IMR-90 (cell line): Measurements from ENCODE around the gene SIM2. TPM values are rescaled to one million over a fixed set of nuclear protein-coding genes. Genes with fewer than 3 reads are reported as not detected.

Experiments
- ATAC-seq: fragments of 200-7000 bp; cut with Tn5 transposase; 2 replicates; pipeline ENCODE4 v1.9.1; 2020; ENCODE audit warnings: low read depth, mild to moderate bottlenecking, moderate library complexity
- BruUV-seq: library from RNA; stranded (reverse); fragments of 400-500 nt; replicated peaks from 2 replicates; lab custom pipeline; 2021; lab: Mats Ljungman, UMichigan
- CTCF ChIA-PET: fragments of 300-600 bp; formaldehyde crosslinking; extraction: SDS; loops from one replicate; lab custom pipeline; 2021; ENCODE audit warnings: antibody characterized with exemption; lab: Yijun Ruan, JAX
- POLR2A ChIA-PET: fragments of 300-600 bp; sonication (Branson Sonifier 250); formaldehyde crosslinking; loops from one replicate; lab custom pipeline; 2022; ENCODE audit warnings: antibody characterized with exemption; ENCODE audit not compliant: unreplicated experiment; lab: Charles Lee
- DNase-seq: peaks from one replicate; pipeline ENCODE4 v3.0.0; 2013
- H2AFZ ChIP-seq: replicated peaks from 2 replicates; pipeline ENCODE3; 2013; ENCODE audit warnings: low read length, mild to moderate bottlenecking; ENCODE audit not compliant: poor library complexity
- H2AK5ac ChIP-seq: 2 replicates; pipeline ENCODE4 v1.6.1; 2013; ENCODE audit warnings: low read depth, low read length, inconsistent platforms
- H2AK9ac ChIP-seq: replicated peaks from 2 replicates; pipeline ENCODE3; 2013; ENCODE audit warnings: mild to moderate bottlenecking, low read depth, low read length, moderate library complexity; ENCODE audit not compliant: poor library complexity
- H2BK120ac ChIP-seq: 2 replicates; pipeline ENCODE4 v1.6.1; 2013; ENCODE audit warnings: low read depth, low read length, inconsistent platforms
- H2BK15ac ChIP-seq: 3 replicates; pipeline ENCODE4 v1.6.1; 2013; ENCODE audit warnings: low read depth, low read length, inconsistent platforms
- H2BK20ac ChIP-seq: 2 replicates; pipeline ENCODE4 v1.6.1; 2013; ENCODE audit warnings: low read depth, mild to moderate bottlenecking, inconsistent platforms, low read length, moderate library complexity
- H2BK5ac ChIP-seq: 2 replicates; pipeline ENCODE4 v1.6.1; 2013; ENCODE audit warnings: mild to moderate bottlenecking, low read depth, low read length, inconsistent platforms; ENCODE audit not compliant: poor library complexity, severe bottlenecking
- H3K14ac ChIP-seq: replicated peaks from 2 replicates; pipeline ENCODE4 v1.6.1; 2013; ENCODE audit warnings: low read depth, low read length, inconsistent platforms
- H3K18ac ChIP-seq: 2 replicates; pipeline ENCODE4 v1.6.1; 2013; ENCODE audit warnings: low read depth, low read length, control low read depth
- H3K23ac ChIP-seq: 2 replicates; pipeline ENCODE4 v1.6.1; 2013; ENCODE audit warnings: low read depth, low read length, inconsistent platforms
- H3K27ac ChIP-seq: 2 replicates; pipeline ENCODE4 v1.5.1; 2013; ENCODE audit warnings: mild to moderate bottlenecking, control low read depth, low read length; ENCODE audit not compliant: insufficient read depth
- H3K27me3 ChIP-seq: 2 replicates; pipeline ENCODE4 v1.6.1; 2013; ENCODE audit warnings: low read length; ENCODE audit not compliant: control insufficient read depth, insufficient read depth
- H3K36me3 ChIP-seq: 2 replicates; pipeline ENCODE4 v1.6.1; 2013; ENCODE audit warnings: low read length, mixed read lengths; ENCODE audit not compliant: control insufficient read depth, insufficient read depth
- H3K4ac ChIP-seq: 2 replicates; pipeline ENCODE4 v1.6.1; 2013; ENCODE audit warnings: low read depth, low read length, inconsistent platforms
- H3K4me1 ChIP-seq: 2 replicates; pipeline ENCODE4 v1.6.1; 2013; ENCODE audit warnings: low read length, mixed read lengths; ENCODE audit not compliant: control insufficient read depth, insufficient read depth
- H3K4me2 ChIP-seq: 2 replicates; pipeline ENCODE4 v1.6.1; 2013; ENCODE audit warnings: low read depth, mild to moderate bottlenecking, control low read depth, low read length, moderate library complexity
- H3K4me3 ChIP-seq: 2 replicates; pipeline ENCODE4 v1.5.1; 2013; ENCODE audit warnings: low read depth, mild to moderate bottlenecking, control low read depth, low read length, moderate library complexity; ENCODE audit not compliant: insufficient read depth
- H3K56ac ChIP-seq: 2 replicates; pipeline ENCODE4 v1.6.1; 2013; ENCODE audit warnings: low read length, inconsistent platforms; ENCODE audit not compliant: insufficient read depth; ENCODE audit errors: extremely low read depth
- H3K79me1 ChIP-seq, 2 experiments: 2 replicates each; pipeline ENCODE4 v1.6.1; 2013; ENCODE audit warnings: low read length in 2 of 2, inconsistent platforms in 1 of 2, low read depth in 1 of 2
- H3K9ac ChIP-seq: 2 replicates; pipeline ENCODE4 v1.6.1; 2013; ENCODE audit warnings: low read depth, low read length, control low read depth
- H3K9me1 ChIP-seq: 2 replicates; pipeline ENCODE4 v1.6.1; 2013; ENCODE audit warnings: low read length, inconsistent platforms; ENCODE audit not compliant: insufficient read depth
- H3K9me3 ChIP-seq: 2 replicates; pipeline ENCODE4 v1.6.1; 2013; ENCODE audit warnings: low read length; ENCODE audit not compliant: control insufficient read depth, insufficient read depth
- H4K20me1 ChIP-seq: 2 replicates; pipeline ENCODE4 v1.6.1; 2013; ENCODE audit warnings: low read length, inconsistent platforms; ENCODE audit not compliant: insufficient read depth
- H4K5ac ChIP-seq: 2 replicates; pipeline ENCODE4 v1.6.1; 2013; ENCODE audit warnings: mild to moderate bottlenecking, low read depth, low read length, control low read depth
- H4K8ac ChIP-seq, 2 experiments: 2 replicates each; pipeline ENCODE4 v1.6.1; 2013; ENCODE audit warnings: low read depth in 2 of 2, low read length in 2 of 2, control low read depth in 1 of 2, inconsistent platforms in 1 of 2
- H4K91ac ChIP-seq: 2 replicates; pipeline ENCODE4 v1.6.1; 2013; ENCODE audit warnings: low read depth, low read length, inconsistent platforms; ENCODE audit not compliant: insufficient read depth
- BHLHE40 ChIP-seq: fragments of 150-350 bp; IDR thresholded peaks from 2 replicates; pipeline ENCODE4 v1.6.1; 2016; ENCODE audit warnings: mild to moderate bottlenecking, low read depth, low read length
- CEBPB ChIP-seq: IDR thresholded peaks from 2 replicates; pipeline ENCODE4 v1.6.1; 2012; ENCODE audit warnings: low read depth, low read length, improper control_type of control experiment
- CHD1 ChIP-seq: IDR thresholded peaks from 2 replicates; pipeline ENCODE4 v1.6.1; 2012; ENCODE audit warnings: low read depth, low read length, improper control_type of control experiment
- CTCF ChIP-seq: conservative IDR thresholded peaks from 2 replicates; pipeline ENCODE4 v1.5.1; 2012; ENCODE audit warnings: mild to moderate bottlenecking, low read depth, low read length, improper control_type of control experiment
- FOS ChIP-seq: fragments of 150-350 bp; IDR thresholded peaks from 2 replicates; pipeline ENCODE4 v1.6.1; 2016; ENCODE audit warnings: low read depth, low read length
- MAZ ChIP-seq: IDR thresholded peaks from 2 replicates; pipeline ENCODE4 v1.6.1; 2012; ENCODE audit warnings: low read depth, mild to moderate bottlenecking, low read length, improper control_type of control experiment, moderate library complexity, borderline replicate concordance
- MXI1 ChIP-seq: IDR thresholded peaks from 2 replicates; pipeline ENCODE4 v1.6.1; 2012; ENCODE audit warnings: low read depth, mild to moderate bottlenecking, low read length, moderate library complexity, borderline replicate concordance
- NFE2L2 ChIP-seq: fragments of 150-350 bp; IDR thresholded peaks from 2 replicates; pipeline ENCODE4 v1.6.1; 2016; ENCODE audit warnings: low read depth, mild to moderate bottlenecking, low read length
- SMC3 ChIP-seq: fragments of 150-350 bp; IDR thresholded peaks from 2 replicates; pipeline ENCODE4 v1.6.1; 2016; ENCODE audit warnings: low read depth, mild to moderate bottlenecking, antibody characterized with exemption, low read length, moderate library complexity
- WGBS, 2 experiments: methylation state at CpG; one replicate each; pipeline versions ENCODE4 v1.1.5 to v1.1.7; 2013; ENCODE audit warnings: missing lambda C conversion rate in 2 of 2; ENCODE audit not compliant: insufficient read length in 1 of 2; ENCODE audit errors: extremely low coverage in 2 of 2; 5-methylcytosine and 5-hydroxymethylcytosine counted together
- dilution Hi-C: fragments of 300-500 bp; cut with HindIII; formaldehyde crosslinking; loops from one replicate; pipeline ENCODE4 v1.14.3; 2018; ENCODE audit warnings: low sequenced_read_pairs; ENCODE audit not compliant: unreplicated experiment
- in situ Hi-C: fragments of 300-500 bp; cut with MboI; formaldehyde crosslinking; loops from 3 replicates; pipeline ENCODE4 v1.14.3; 2019; ENCODE audit warnings: low sequenced_read_pairs, inconsistent platforms, mixed read lengths
- intact Hi-C: fragments of 100-400 bp; cut with micrococcal nuclease; formaldehyde crosslinking; loops from 2 replicates; pipeline ENCODE4 v1.10.0; 2022
- polyA plus RNA-seq, 3 experiments: library from polyadenylated mRNA; depleted of rRNA; stranded (reverse); fragments of >200 nt; gene quantifications; 2 replicates each; pipeline ENCODE4 v1.2.3, GENCODE V29; 2012; ENCODE audit warnings: low replicate concordance in 1 of 3
- total RNA-seq: library from RNA; depleted of rRNA; stranded (reverse); fragments of >200 nt; gene quantifications from 2 replicates; pipeline ENCODE4 v1.2.3, GENCODE V29; 2012

SIM2 gene
- total and polyA plus RNA-seq, 2 of the 4 experiments (the other 2 are of a cell fraction), result 2.2 to 7.5 TPM

GRCh38 chr21:36765229-36765628 lies 66.3 kb downstream of the SIM2 start:
- Histone ChIP-seq H3K9me1 (0 out of 2 replicates have a peak, but pooled peaks cover 3% of the 10 kb centered on the region), H4K91ac (no peak overlapping the region), H3K9ac (no peak overlapping the region), H3K56ac (no peak overlapping the region), H3K27me3 (no peaks in the 10 kb centered on the region), H3K9me3 (no peaks in the 10 kb centered on the region), H3K36me3 (peaks cover 2% of the 10 kb centered on the region; the same call in 1 of the 2 replicates), H2AFZ (no peak overlapping the region), H3K4me2 (no peak overlapping the region), H3K23ac (no peak overlapping the region), H2BK120ac (no peak overlapping the region), H2BK5ac (no peak overlapping the region), H3K4ac (no peak overlapping the region), H3K79me1 (no peaks in the 10 kb centered on the region), H4K20me1 (no peaks in the 10 kb centered on the region), H2AK5ac (no peak overlapping the region), H2AK9ac (no peak overlapping the region), H3K27ac (no peak overlapping the region), H3K4me1 (peaks cover 11% of the 10 kb centered on the region), H3K18ac (no peak overlapping the region), H4K5ac (no peak overlapping the region), H4K8ac (no peak overlapping the region), H3K14ac (no peak overlapping the region), H2BK15ac (no peak overlapping the region), H2BK20ac (no peak overlapping the region), H3K4me3 (no peak overlapping the region)
- ATAC-seq (no peak), DNase-seq (peak; percentile 42)
- in situ Hi-C loops (no loop called here), intact Hi-C loops (no loop called here), dilution Hi-C loops (no loop called here)
- TF ChIP-seq CHD1, result no peak
- no peak for TF ChIP-seq CEBPB
- no peak for TF ChIP-seq MAZ
- TF ChIP-seq CTCF, result no peak
- no peak for TF ChIP-seq FOS
- no peak for TF ChIP-seq SMC3
- TF ChIP-seq NFE2L2, result no peak
- no peak for TF ChIP-seq MXI1
- TF ChIP-seq BHLHE40, result no peak
- no CpG with 5 or more reads among the region's 4 CpGs for WGBS, 2 experiments
- BruUV-seq, result no TSS peak
- CTCF ChIA-PET, result no interaction called here
- POLR2A ChIA-PET, result no interaction called here
